IMR-90 (cell line): ENCODE measurements around the gene UBE2G1. TPM values are rescaled to one million over a fixed set of nuclear protein-coding genes. Genes with fewer than 3 reads are reported as not detected.
A peak's percentile ranks its signal among the peaks of the same experiment; 100 is the strongest.

Source experiments
- ATAC-seq: fragments of 200-7000 bp; cut with Tn5 transposase; 2 replicates; pipeline ENCODE4 v1.9.1; 2020; ENCODE audit warnings: low read depth, mild to moderate bottlenecking, moderate library complexity
- BruUV-seq: library from RNA; stranded (reverse); fragments of 400-500 nt; replicated peaks from 2 replicates; lab custom pipeline; 2021; lab: Mats Ljungman, UMichigan
- CTCF ChIA-PET: fragments of 300-600 bp; formaldehyde crosslinking; extraction: SDS; loops from one replicate; lab custom pipeline; 2021; ENCODE audit warnings: antibody characterized with exemption; lab: Yijun Ruan, JAX
- POLR2A ChIA-PET: fragments of 300-600 bp; sonication (Branson Sonifier 250); formaldehyde crosslinking; loops from one replicate; lab custom pipeline; 2022; ENCODE audit warnings: antibody characterized with exemption; ENCODE audit not compliant: unreplicated experiment; lab: Charles Lee
- DNase-seq: peaks from one replicate; pipeline ENCODE4 v3.0.0; 2013
- H2AFZ ChIP-seq: replicated peaks from 2 replicates; pipeline ENCODE3; 2013; ENCODE audit warnings: low read length, mild to moderate bottlenecking; ENCODE audit not compliant: poor library complexity
- H2AK5ac ChIP-seq: 2 replicates; pipeline ENCODE4 v1.6.1; 2013; ENCODE audit warnings: low read depth, low read length, inconsistent platforms
- H2AK9ac ChIP-seq: replicated peaks from 2 replicates; pipeline ENCODE3; 2013; ENCODE audit warnings: mild to moderate bottlenecking, low read depth, low read length, moderate library complexity; ENCODE audit not compliant: poor library complexity
- H2BK120ac ChIP-seq: 2 replicates; pipeline ENCODE4 v1.6.1; 2013; ENCODE audit warnings: low read depth, low read length, inconsistent platforms
- H2BK15ac ChIP-seq: 3 replicates; pipeline ENCODE4 v1.6.1; 2013; ENCODE audit warnings: low read depth, low read length, inconsistent platforms
- H2BK20ac ChIP-seq: 2 replicates; pipeline ENCODE4 v1.6.1; 2013; ENCODE audit warnings: low read depth, mild to moderate bottlenecking, inconsistent platforms, low read length, moderate library complexity
- H2BK5ac ChIP-seq: 2 replicates; pipeline ENCODE4 v1.6.1; 2013; ENCODE audit warnings: mild to moderate bottlenecking, low read depth, low read length, inconsistent platforms; ENCODE audit not compliant: poor library complexity, severe bottlenecking
- H3K14ac ChIP-seq: replicated peaks from 2 replicates; pipeline ENCODE4 v1.6.1; 2013; ENCODE audit warnings: low read depth, low read length, inconsistent platforms
- H3K18ac ChIP-seq: 2 replicates; pipeline ENCODE4 v1.6.1; 2013; ENCODE audit warnings: low read depth, low read length, control low read depth
- H3K23ac ChIP-seq: 2 replicates; pipeline ENCODE4 v1.6.1; 2013; ENCODE audit warnings: low read depth, low read length, inconsistent platforms
- H3K27ac ChIP-seq: 2 replicates; pipeline ENCODE4 v1.5.1; 2013; ENCODE audit warnings: mild to moderate bottlenecking, control low read depth, low read length; ENCODE audit not compliant: insufficient read depth
- H3K27me3 ChIP-seq: 2 replicates; pipeline ENCODE4 v1.6.1; 2013; ENCODE audit warnings: low read length; ENCODE audit not compliant: control insufficient read depth, insufficient read depth
- H3K36me3 ChIP-seq: 2 replicates; pipeline ENCODE4 v1.6.1; 2013; ENCODE audit warnings: low read length, mixed read lengths; ENCODE audit not compliant: control insufficient read depth, insufficient read depth
- H3K4ac ChIP-seq: 2 replicates; pipeline ENCODE4 v1.6.1; 2013; ENCODE audit warnings: low read depth, low read length, inconsistent platforms
- H3K4me1 ChIP-seq: 2 replicates; pipeline ENCODE4 v1.6.1; 2013; ENCODE audit warnings: low read length, mixed read lengths; ENCODE audit not compliant: control insufficient read depth, insufficient read depth
- H3K4me2 ChIP-seq: 2 replicates; pipeline ENCODE4 v1.6.1; 2013; ENCODE audit warnings: low read depth, mild to moderate bottlenecking, control low read depth, low read length, moderate library complexity
- H3K4me3 ChIP-seq: 2 replicates; pipeline ENCODE4 v1.5.1; 2013; ENCODE audit warnings: low read depth, mild to moderate bottlenecking, control low read depth, low read length, moderate library complexity; ENCODE audit not compliant: insufficient read depth
- H3K56ac ChIP-seq: 2 replicates; pipeline ENCODE4 v1.6.1; 2013; ENCODE audit warnings: low read length, inconsistent platforms; ENCODE audit not compliant: insufficient read depth; ENCODE audit errors: extremely low read depth
- H3K79me1 ChIP-seq, 2 experiments: 2 replicates each; pipeline ENCODE4 v1.6.1; 2013; ENCODE audit warnings: low read length in 2 of 2, inconsistent platforms in 1 of 2, low read depth in 1 of 2
- H3K9ac ChIP-seq: 2 replicates; pipeline ENCODE4 v1.6.1; 2013; ENCODE audit warnings: low read depth, low read length, control low read depth
- H3K9me1 ChIP-seq: 2 replicates; pipeline ENCODE4 v1.6.1; 2013; ENCODE audit warnings: low read length, inconsistent platforms; ENCODE audit not compliant: insufficient read depth
- H3K9me3 ChIP-seq: 2 replicates; pipeline ENCODE4 v1.6.1; 2013; ENCODE audit warnings: low read length; ENCODE audit not compliant: control insufficient read depth, insufficient read depth
- H4K20me1 ChIP-seq: 2 replicates; pipeline ENCODE4 v1.6.1; 2013; ENCODE audit warnings: low read length, inconsistent platforms; ENCODE audit not compliant: insufficient read depth
- H4K5ac ChIP-seq: 2 replicates; pipeline ENCODE4 v1.6.1; 2013; ENCODE audit warnings: mild to moderate bottlenecking, low read depth, low read length, control low read depth
- H4K8ac ChIP-seq, 2 experiments: 2 replicates each; pipeline ENCODE4 v1.6.1; 2013; ENCODE audit warnings: low read depth in 2 of 2, low read length in 2 of 2, control low read depth in 1 of 2, inconsistent platforms in 1 of 2
- H4K91ac ChIP-seq: 2 replicates; pipeline ENCODE4 v1.6.1; 2013; ENCODE audit warnings: low read depth, low read length, inconsistent platforms; ENCODE audit not compliant: insufficient read depth
- BHLHE40 ChIP-seq: fragments of 150-350 bp; IDR thresholded peaks from 2 replicates; pipeline ENCODE4 v1.6.1; 2016; ENCODE audit warnings: mild to moderate bottlenecking, low read depth, low read length
- CEBPB ChIP-seq: IDR thresholded peaks from 2 replicates; pipeline ENCODE4 v1.6.1; 2012; ENCODE audit warnings: low read depth, low read length, improper control_type of control experiment
- CHD1 ChIP-seq: IDR thresholded peaks from 2 replicates; pipeline ENCODE4 v1.6.1; 2012; ENCODE audit warnings: low read depth, low read length, improper control_type of control experiment
- FOS ChIP-seq: fragments of 150-350 bp; IDR thresholded peaks from 2 replicates; pipeline ENCODE4 v1.6.1; 2016; ENCODE audit warnings: low read depth, low read length
- MAFK ChIP-seq: IDR thresholded peaks from 2 replicates; pipeline ENCODE4 v1.6.1; 2012; ENCODE audit warnings: low read depth, low read length, improper control_type of control experiment
- MAZ ChIP-seq: IDR thresholded peaks from 2 replicates; pipeline ENCODE4 v1.6.1; 2012; ENCODE audit warnings: low read depth, mild to moderate bottlenecking, low read length, improper control_type of control experiment, moderate library complexity, borderline replicate concordance
- MXI1 ChIP-seq: IDR thresholded peaks from 2 replicates; pipeline ENCODE4 v1.6.1; 2012; ENCODE audit warnings: low read depth, mild to moderate bottlenecking, low read length, moderate library complexity, borderline replicate concordance
- NFE2L2 ChIP-seq: fragments of 150-350 bp; IDR thresholded peaks from 2 replicates; pipeline ENCODE4 v1.6.1; 2016; ENCODE audit warnings: low read depth, mild to moderate bottlenecking, low read length
- POLR2A ChIP-seq: IDR thresholded peaks from 2 replicates; pipeline ENCODE4 v1.6.1; 2012; ENCODE audit warnings: mild to moderate bottlenecking, low read depth, low read length
- RAD21 ChIP-seq: IDR thresholded peaks from 2 replicates; pipeline ENCODE4 v1.6.1; 2012; ENCODE audit warnings: low read length, improper control_type of control experiment
- RCOR1 ChIP-seq: IDR thresholded peaks from 2 replicates; pipeline ENCODE4 v1.6.1; 2012; ENCODE audit warnings: mild to moderate bottlenecking, low read length, improper control_type of control experiment; ENCODE audit not compliant: insufficient replicate concordance
- RFX5 ChIP-seq: IDR thresholded peaks from 2 replicates; pipeline ENCODE4 v1.8.0; 2012; ENCODE audit warnings: low read depth, mild to moderate bottlenecking, low read length, moderate library complexity
- SMC3 ChIP-seq: fragments of 150-350 bp; IDR thresholded peaks from 2 replicates; pipeline ENCODE4 v1.6.1; 2016; ENCODE audit warnings: low read depth, mild to moderate bottlenecking, antibody characterized with exemption, low read length, moderate library complexity
- WGBS, 2 experiments: methylation state at CpG; one replicate each; pipeline versions ENCODE4 v1.1.5 to v1.1.7; 2013; ENCODE audit warnings: missing lambda C conversion rate in 2 of 2; ENCODE audit not compliant: insufficient read length in 1 of 2; ENCODE audit errors: extremely low coverage in 2 of 2; 5-methylcytosine and 5-hydroxymethylcytosine counted together
- dilution Hi-C: fragments of 300-500 bp; cut with HindIII; formaldehyde crosslinking; loops from one replicate; pipeline ENCODE4 v1.14.3; 2018; ENCODE audit warnings: low sequenced_read_pairs; ENCODE audit not compliant: unreplicated experiment
- in situ Hi-C: fragments of 300-500 bp; cut with MboI; formaldehyde crosslinking; loops from 3 replicates; pipeline ENCODE4 v1.14.3; 2019; ENCODE audit warnings: low sequenced_read_pairs, inconsistent platforms, mixed read lengths
- intact Hi-C: fragments of 100-400 bp; cut with micrococcal nuclease; formaldehyde crosslinking; loops from 2 replicates; pipeline ENCODE4 v1.10.0; 2022
- polyA plus RNA-seq, 3 experiments: library from polyadenylated mRNA; depleted of rRNA; stranded (reverse); fragments of >200 nt; gene quantifications; 2 replicates each; pipeline ENCODE4 v1.2.3, GENCODE V29; 2012; ENCODE audit warnings: low replicate concordance in 1 of 3
- total RNA-seq: library from RNA; depleted of rRNA; stranded (reverse); fragments of >200 nt; gene quantifications from 2 replicates; pipeline ENCODE4 v1.2.3, GENCODE V29; 2012
- TF ChIP-seq, protein P1 (sequence below): fragments of 150-350 bp; IDR thresholded peaks from 2 replicates; pipeline ENCODE4 v1.6.1; 2016; ENCODE audit warnings: low read depth, mild to moderate bottlenecking, low read length, moderate library complexity, borderline replicate concordance
- TF ChIP-seq, protein P2 (sequence below): fragments of 150-350 bp; IDR thresholded peaks from 2 replicates; pipeline ENCODE4 v1.6.1; 2017; ENCODE audit warnings: mild to moderate bottlenecking, antibody characterized with exemption, low read length, low read depth
- TF ChIP-seq, protein P3 (sequence below): conservative IDR thresholded peaks from 2 replicates; pipeline ENCODE4 v1.5.1; 2012; ENCODE audit warnings: mild to moderate bottlenecking, low read depth, low read length, improper control_type of control experiment

UBE2G1 gene
- total and polyA plus RNA-seq, 2 of the 4 experiments (the other 2 are of a cell fraction) = 26.3 to 26.6 TPM

DNA sequence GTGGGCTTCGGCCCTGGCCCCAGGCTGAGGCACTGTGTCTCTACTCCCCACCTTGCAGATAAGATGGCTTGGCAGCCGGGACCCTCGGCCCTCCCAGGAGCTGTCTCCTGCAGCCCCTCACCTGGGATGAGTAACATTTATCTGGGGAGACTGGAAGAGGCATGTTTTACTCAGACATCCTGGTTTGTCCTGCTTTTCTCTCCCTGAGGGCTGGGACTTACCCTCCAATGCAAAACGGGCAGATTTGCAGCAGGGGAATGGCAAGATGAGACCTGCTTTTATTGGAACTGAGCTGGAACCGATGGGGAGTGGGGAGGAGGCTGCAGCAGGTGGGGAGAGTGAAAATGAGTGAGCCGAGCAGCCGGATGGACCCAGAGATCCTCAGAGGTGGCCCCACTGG lies 27.3 kb upstream of the UBE2G1 start:
- no peak overlapping the region for H4K91ac ChIP-seq
- no peak overlapping the region for H2BK20ac ChIP-seq
- no peak overlapping the region for H3K9ac ChIP-seq
- H3K18ac ChIP-seq = no peak overlapping the region
- no peak overlapping the region for H3K27ac ChIP-seq
- H4K20me1 ChIP-seq = no peaks in the 10 kb centered on the region
- H2AK5ac ChIP-seq = no peak overlapping the region
- in situ Hi-C loops (no loop called here), intact Hi-C loops (no loop called here), dilution Hi-C loops (no loop called here)
- TF ChIP-seq MAFK (no peak), RAD21 (no peak), POLR2A (no peak), NFE2L2 (no peak), FOS (no peak), RFX5 (no peak), CHD1 (no peak), CEBPB (no peak), SMC3 (no peak), BHLHE40 (no peak), RCOR1 (no peak), MAZ (no peak), MXI1 (no peak)
- TF ChIP-seq, protein P1, sequence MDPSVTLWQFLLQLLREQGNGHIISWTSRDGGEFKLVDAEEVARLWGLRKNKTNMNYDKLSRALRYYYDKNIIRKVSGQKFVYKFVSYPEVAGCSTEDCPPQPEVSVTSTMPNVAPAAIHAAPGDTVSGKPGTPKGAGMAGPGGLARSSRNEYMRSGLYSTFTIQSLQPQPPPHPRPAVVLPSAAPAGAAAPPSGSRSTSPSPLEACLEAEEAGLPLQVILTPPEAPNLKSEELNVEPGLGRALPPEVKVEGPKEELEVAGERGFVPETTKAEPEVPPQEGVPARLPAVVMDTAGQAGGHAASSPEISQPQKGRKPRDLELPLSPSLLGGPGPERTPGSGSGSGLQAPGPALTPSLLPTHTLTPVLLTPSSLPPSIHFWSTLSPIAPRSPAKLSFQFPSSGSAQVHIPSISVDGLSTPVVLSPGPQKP = no peak
- TF ChIP-seq, protein P2, sequence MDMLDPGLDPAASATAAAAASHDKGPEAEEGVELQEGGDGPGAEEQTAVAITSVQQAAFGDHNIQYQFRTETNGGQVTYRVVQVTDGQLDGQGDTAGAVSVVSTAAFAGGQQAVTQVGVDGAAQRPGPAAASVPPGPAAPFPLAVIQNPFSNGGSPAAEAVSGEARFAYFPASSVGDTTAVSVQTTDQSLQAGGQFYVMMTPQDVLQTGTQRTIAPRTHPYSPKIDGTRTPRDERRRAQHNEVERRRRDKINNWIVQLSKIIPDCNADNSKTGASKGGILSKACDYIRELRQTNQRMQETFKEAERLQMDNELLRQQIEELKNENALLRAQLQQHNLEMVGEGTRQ = no peak
- TF ChIP-seq, protein P3, sequence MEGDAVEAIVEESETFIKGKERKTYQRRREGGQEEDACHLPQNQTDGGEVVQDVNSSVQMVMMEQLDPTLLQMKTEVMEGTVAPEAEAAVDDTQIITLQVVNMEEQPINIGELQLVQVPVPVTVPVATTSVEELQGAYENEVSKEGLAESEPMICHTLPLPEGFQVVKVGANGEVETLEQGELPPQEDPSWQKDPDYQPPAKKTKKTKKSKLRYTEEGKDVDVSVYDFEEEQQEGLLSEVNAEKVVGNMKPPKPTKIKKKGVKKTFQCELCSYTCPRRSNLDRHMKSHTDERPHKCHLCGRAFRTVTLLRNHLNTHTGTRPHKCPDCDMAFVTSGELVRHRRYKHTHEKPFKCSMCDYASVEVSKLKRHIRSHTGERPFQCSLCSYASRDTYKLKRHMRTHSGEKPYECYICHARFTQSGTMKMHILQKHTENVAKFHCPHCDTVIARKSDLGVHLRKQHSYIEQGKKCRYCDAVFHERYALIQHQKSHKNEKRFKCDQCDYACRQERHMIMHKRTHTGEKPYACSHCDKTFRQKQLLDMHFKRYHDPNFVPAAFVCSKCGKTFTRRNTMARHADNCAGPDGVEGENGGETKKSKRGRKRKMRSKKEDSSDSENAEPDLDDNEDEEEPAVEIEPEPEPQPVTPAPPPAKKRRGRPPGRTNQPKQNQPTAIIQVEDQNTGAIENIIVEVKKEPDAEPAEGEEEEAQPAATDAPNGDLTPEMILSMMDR = no peak
- H3K9me1 ChIP-seq = no peaks in the 10 kb centered on the region
- no peak overlapping the region for H3K56ac ChIP-seq
- no peaks in the 10 kb centered on the region for H3K36me3 ChIP-seq
- no peak overlapping the region for H3K14ac ChIP-seq
- H2BK5ac ChIP-seq = no peak overlapping the region
- H2BK120ac ChIP-seq = no peak overlapping the region
- H3K4me1 ChIP-seq = no peaks in the 10 kb centered on the region
- H3K23ac ChIP-seq = no peak overlapping the region
- H3K9me3 ChIP-seq = no peaks in the 10 kb centered on the region
- WGBS, 2 experiments = 53% methylated on average over 4 of the region's 7 CpGs; no CpG with 5 or more reads in 1 of the 2 experiments
- no peak overlapping the region for H3K4me3 ChIP-seq
- POLR2A ChIA-PET = no interaction called here
- H2AFZ ChIP-seq = peak overlapping the region; percentile 21
- no peak for DNase-seq
- no peak for ATAC-seq
- H3K4ac ChIP-seq = no peak overlapping the region
- no peak overlapping the region for H4K5ac ChIP-seq
- H2AK9ac ChIP-seq = no peak overlapping the region
- CTCF ChIA-PET = no interaction called here
- no peaks in the 10 kb centered on the region for H3K79me1 ChIP-seq
- H4K8ac ChIP-seq = no peak overlapping the region
- H3K4me2 ChIP-seq = no peak overlapping the region
- no peak overlapping the region for H2BK15ac ChIP-seq
- H3K27me3 ChIP-seq = peaks cover 4% of the 10 kb centered on the region; the same call in 1 of the 2 replicates
- no TSS peak for BruUV-seq
